K562 (cell line): ENCODE data around the gene RDH14. TPM values are rescaled to one million over a fixed set of nuclear protein-coding genes. Genes with fewer than 3 reads are reported as not detected.

Experiments
- ATAC-seq: fragments of 200-7000 bp; cut with Tn5 transposase; 3 replicates; pipeline ENCODE4 v1.9.1; 2020; ENCODE audit warnings: moderate library complexity
- BruUV-seq: library from RNA; stranded (reverse); fragments of 400-500 nt; replicated peaks from 2 replicates; lab custom pipeline; 2021; lab: Mats Ljungman, UMichigan
- CTCF ChIA-PET: fragments of 300-600 bp; formaldehyde crosslinking; extraction: SDS; loops from one replicate; lab custom pipeline; 2021; ENCODE audit warnings: low intra/inter-chr PET ratio; lab: Yijun Ruan, JAX
- POLR2A ChIA-PET: fragments of 300-600, 350-650 bp; sonication (Branson Sonifier 250); formaldehyde crosslinking; extraction: SDS; loops from one replicate; lab custom pipeline; 2021; ENCODE audit warnings: antibody characterized with exemption, inconsistent platforms; lab: Yijun Ruan, JAX
- DNase-seq, 4 experiments: peaks; one replicate each; pipeline versions ENCODE4 v3.0.0 to v3.0.0-alpha.2; 2011 to 2018; ENCODE audit warnings: low spot score in 3 of 4, mixed read lengths in 3 of 4; ENCODE audit errors: extremely low read depth in 1 of 4
- FAIRE-seq: peaks from 2 replicates; lab custom pipeline; 2011; peaks lifted over from hg19 to GRCh38; lab: Jason Lieb, UNC
- H2AFZ ChIP-seq: 2 replicates; pipeline ENCODE4 v1.6.0; 2011; ENCODE audit warnings: low read depth, low read length, control low read depth, inconsistent platforms
- H3K27ac ChIP-seq: fragments of 200-600 bp; 3 replicates; pipeline ENCODE4 v1.8.0; 2011; ENCODE audit warnings: low read depth, mild to moderate bottlenecking, control low read depth, inconsistent platforms, low read length, moderate library complexity, mixed read lengths; ENCODE audit errors: extremely low read depth
- H3K27me3 ChIP-seq, 2 experiments: fragments of 300-600 bp in 1 of 2; 2 replicates in 1 of 2; 3 replicates in 1 of 2; pipeline versions ENCODE4 v1.6.0 to v1.8.0; 2011; ENCODE audit warnings: inconsistent platforms in 2 of 2, low read length in 2 of 2, mild to moderate bottlenecking in 1 of 2, mixed read lengths in 1 of 2, moderate library complexity in 1 of 2; ENCODE audit not compliant: control insufficient read depth in 2 of 2, insufficient read depth in 2 of 2
- H3K36me3 ChIP-seq: fragments of 300-600 bp; 3 replicates; pipeline ENCODE4 v1.8.0; 2011; ENCODE audit warnings: mild to moderate bottlenecking, low read length, inconsistent platforms; ENCODE audit not compliant: control insufficient read depth, insufficient read depth
- H3K4me1 ChIP-seq, 2 experiments: fragments of 200-600 bp in 1 of 2; replicated peaks in 1 of 2; 2 replicates in 1 of 2; 3 replicates in 1 of 2; pipeline versions ENCODE4 v1.5.1 to v1.8.0; 2011; ENCODE audit warnings: inconsistent platforms in 2 of 2, low read length in 2 of 2, mild to moderate bottlenecking in 1 of 2, mixed read lengths in 1 of 2, moderate library complexity in 1 of 2; ENCODE audit not compliant: control insufficient read depth in 2 of 2, insufficient read depth in 2 of 2
- H3K4me2 ChIP-seq: 2 replicates; pipeline ENCODE4 v1.6.1; 2011; ENCODE audit warnings: low read length, control low read depth, inconsistent platforms, mixed read lengths; ENCODE audit not compliant: insufficient read depth
- H3K4me3 ChIP-seq: fragments of 200-600 bp; sonication (generic), shearing (Covaris generic); 2 replicates; pipeline ENCODE4 v1.5.1; 2016; ENCODE audit warnings: control low read depth, inconsistent platforms
- H3K79me2 ChIP-seq: fragments of 200-600 bp; 3 replicates; pipeline ENCODE4 v1.8.0; 2011; ENCODE audit warnings: low read length, inconsistent platforms; ENCODE audit not compliant: control insufficient read depth, insufficient read depth
- H3K9ac ChIP-seq, 2 experiments: 2 replicates each; pipeline versions ENCODE4 v1.6.0 to v1.6.1; 2011; ENCODE audit warnings: low read depth in 2 of 2, low read length in 2 of 2, control low read depth in 1 of 2, inconsistent platforms in 1 of 2, mild to moderate bottlenecking in 1 of 2, mixed read lengths in 1 of 2; ENCODE audit not compliant: insufficient read depth in 1 of 2
- H3K9me1 ChIP-seq: one replicate; pipeline ENCODE4 v1.6.0; 2011; ENCODE audit warnings: inconsistent platforms, mild to moderate bottlenecking, low read length, moderate library complexity; ENCODE audit not compliant: control insufficient read depth, insufficient read depth
- H3K9me3 ChIP-seq: replicated peaks from 2 replicates; pipeline ENCODE4 v1.5.1; 2011; ENCODE audit warnings: low read depth, low read length, inconsistent platforms; ENCODE audit not compliant: control insufficient read depth, insufficient read depth
- H4K20me1 ChIP-seq: replicated peaks from 2 replicates; pipeline ENCODE4 v1.6.1; 2011; ENCODE audit warnings: low read length, inconsistent platforms, mixed read lengths; ENCODE audit not compliant: control insufficient read depth, insufficient read depth
- BRF1 ChIP-seq: IDR thresholded peaks from 3 replicates; pipeline ENCODE4 v1.6.1; 2011; ENCODE audit warnings: borderline replicate concordance, mild to moderate bottlenecking; ENCODE audit not compliant: insufficient read length; ENCODE audit errors: extremely low read depth
- FOXP1 ChIP-seq: sonication (generic); formaldehyde crosslinking; IDR thresholded peaks from 2 replicates; pipeline ENCODE4 v1.8.0; 2022; ENCODE audit warnings: mild to moderate bottlenecking, missing genetic modification reagents
- HCFC1 ChIP-seq: IDR thresholded peaks from 2 replicates; pipeline ENCODE4 v1.6.1; 2012; ENCODE audit warnings: low read depth, low read length, improper control_type of control experiment
- HDAC3 ChIP-seq: fragments of 450-650 bp; IDR thresholded peaks from 2 replicates; pipeline ENCODE4 v1.6.1; 2018; ENCODE audit warnings: borderline replicate concordance, mild to moderate bottlenecking, moderate library complexity; ENCODE audit not compliant: partially characterized antibody
- MNT ChIP-seq, 2 experiments: fragments of 450-650 bp; conservative IDR thresholded peaks; 2 replicates each; pipeline ENCODE4 v1.6.1; 2017; ENCODE audit warnings: mild to moderate bottlenecking in 2 of 2, moderate library complexity in 2 of 2
- OTX1 ChIP-seq: fragments of 450-650 bp; formaldehyde crosslinking; IDR thresholded peaks from 2 replicates; pipeline ENCODE4 v1.4.0; 2022; ENCODE audit warnings: mild to moderate bottlenecking
- PCBP1 ChIP-seq: fragments of 200-400 bp; formaldehyde crosslinking; IDR thresholded peaks from 2 replicates; pipeline ENCODE4 v1.6.1; 2018; ENCODE audit warnings: mild to moderate bottlenecking, low read depth, low read length; ENCODE audit not compliant: poor library complexity, severe bottlenecking
- PRMT5 ChIP-seq: sonication (generic); formaldehyde crosslinking; IDR thresholded peaks from 2 replicates; pipeline ENCODE4 v1.5.0; 2020; ENCODE audit warnings: missing genetic modification reagents
- ZNF347 ChIP-seq: fragments of 450-650 bp; formaldehyde crosslinking; IDR thresholded peaks from 2 replicates; pipeline ENCODE4 v1.4.0; 2020; ENCODE audit warnings: low read depth, mild to moderate bottlenecking, moderate library complexity
- ZNF75A ChIP-seq: fragments of 450-650 bp; formaldehyde crosslinking; IDR thresholded peaks from 2 replicates; pipeline ENCODE4 v1.4.0; 2020; ENCODE audit warnings: mild to moderate bottlenecking
- WGBS: fragments of 100-300 bp; shearing (Covaris generic); methylation state at CpG from one replicate; pipeline ENCODE4 v1.1.6; 2016; ENCODE audit warnings: low coverage, mixed read lengths; ENCODE audit not compliant: insufficient coverage; ENCODE audit errors: missing lambda C conversion rate; 5-methylcytosine and 5-hydroxymethylcytosine counted together
- in situ Hi-C: fragments of 300-500 bp; cut with MboI; formaldehyde crosslinking; loops from 4 replicates; pipeline ENCODE4 v1.15.0; 2018; ENCODE audit warnings: inconsistent platforms, mixed read lengths
- intact Hi-C: fragments of 100-400 bp; cut with micrococcal nuclease; formaldehyde crosslinking; loops from 2 replicates; pipeline ENCODE4 v1.14.2; 2022
- polyA plus RNA-seq, 8 experiments: library from polyadenylated mRNA; depleted of rRNA in 4 of 8; stranded (reverse) in 5 of 8; unstranded in 3 of 8; fragments of >200 nt; fragmentation: Nextera tagmentation in 2 of 8; fragmentation: Illumina TruSeq in 1 of 8; extraction: Ambion mirVana in 2 of 8; extraction: Trizol in 1 of 8; gene quantifications; 2 replicates each; pipeline versions ENCODE4 v1.2.1 to v1.2.3, GENCODE V29; 2011 to 2014; ENCODE audit warnings: inconsistent platforms in 1 of 8, missing spikeins in 1 of 8
- total RNA-seq, 7 experiments: library from RNA; depleted of rRNA in 6 of 7; stranded (reverse); fragments of >200 nt in 6 of 7; fragmentation: Illumina TruSeq in 2 of 7; extraction: Trizol in 2 of 7; gene quantifications; 2 replicates each; pipeline versions ENCODE4 v1.2.1 to v1.2.3, GENCODE V29; 2011 to 2021; ENCODE audit warnings: low replicate concordance in 1 of 7

RDH14 gene
- total and polyA plus RNA-seq, 9 of the 15 experiments (the other 6 are each of a cell fraction or from before 2014, with no cell fraction given) = 6.7 to 26.2 (median 20.9) TPM

GRCh38 chr2:18519914-18520450 lies 40.5 kb downstream of the RDH14 start:
- Histone ChIP-seq H3K27me3 (peaks cover 0 to 6% of the 10 kb centered on the region in 2 experiments; a peak in 2 of 5 replicates), H3K36me3 (no peaks in the 10 kb centered on the region), H4K20me1 (no peaks in the 10 kb centered on the region; the same call in 1 of the 2 replicates), H3K4me3 (no peak overlapping the region), H3K27ac (no peak overlapping the region), H3K9me1 (no peaks in the 10 kb centered on the region), H3K9ac (no peak overlapping the region), H3K4me1 (0 out of 5 replicates have a peak, but pooled peaks cover 0 to 2% of the 10 kb centered on the region in 2 experiments), H3K9me3 (no peaks in the 10 kb centered on the region), H3K79me2 (no peaks in the 10 kb centered on the region), H2AFZ (no peak overlapping the region), H3K4me2 (no peak overlapping the region)
- WGBS = 0% methylated on average over 7 of the region's 7 CpGs
- POLR2A ChIA-PET = interaction anchor here (1.3 kb wide), 1 partner anchor 8 kb away, joined by 4 read pairs; no protein-coding TSS in a partner anchor
- in situ Hi-C loops (loop anchor here (5.0 kb wide), 1 partner anchor 1342 kb away; no protein-coding TSS in a partner anchor), intact Hi-C loops (loop anchor here (1.0 to 5.0 kb wide), 5 partner anchors 83 to 1343 kb away; no protein-coding TSS in a partner anchor)
- FAIRE-seq = no peak
- BruUV-seq = no TSS peak
- no peak for TF ChIP-seq ZNF347 (CRISPR knock-in tag)
- no peak for TF ChIP-seq HCFC1
- no peak for TF ChIP-seq FOXP1
- TF ChIP-seq ZNF75A (CRISPR knock-in tag) = no peak
- no peak for TF ChIP-seq OTX1 (CRISPR knock-in tag)
- TF ChIP-seq PRMT5 = no peak
- no peak for TF ChIP-seq PCBP1
- no peak for TF ChIP-seq HDAC3
- no peak for TF ChIP-seq MNT (conservative IDR thresholded peaks at IDR 0.05)
- no peak for TF ChIP-seq BRF1
- TF ChIP-seq, all 486 proteins: peak for 0
- CTCF ChIA-PET = interaction anchor here (0.6 to 4.5 kb wide), 4 partner anchors 93 to 1342 kb away, joined by 3 to 18 read pairs (median 6); no protein-coding TSS in a partner anchor
- ATAC-seq = no peak
- DNase-seq = no peak
